ENCODE results near the gene PCBP1.

The PCBP1 gene

GRCh38 chr2:70061317-70061716, 26.0 kb upstream of the PCBP1 start:
- DNase-seq (ENCODE audit: insufficient read length, low spot score) = no peak
- FAIRE-seq = no peak
- TF ChIP-seq CTCF (IDR thresholded peaks at IDR 0.05; ENCODE audit: insufficient read depth, missing control alignments) = no peak

GRCh38 chr2:70062270-70062669, 25.0 kb upstream of the PCBP1 start:
- FAIRE-seq = no peak
- TF ChIP-seq CTCF (IDR thresholded peaks at IDR 0.05; ENCODE audit: insufficient read depth, missing control alignments) = no peak
- no peak for DNase-seq (ENCODE audit: insufficient read length, low spot score)

- no peak for DNase-seq (ENCODE audit: insufficient read length, low spot score)
- no peak for FAIRE-seq
- no peak for TF ChIP-seq CTCF (IDR thresholded peaks at IDR 0.05; ENCODE audit: insufficient read depth, missing control alignments)
These were observed 19.2 kb upstream of the PCBP1 start for GRCh38 chr2:70068119-70068518.

- TF ChIP-seq CTCF (IDR thresholded peaks at IDR 0.05; ENCODE audit: insufficient read depth, missing control alignments) = no peak
- no peak for DNase-seq (ENCODE audit: insufficient read length, low spot score)
- FAIRE-seq = no peak
These were observed 18.2 kb upstream of the PCBP1 start for GRCh38 chr2:70069049-70069448.

GRCh38 chr2:70070542-70071268, 16.6 kb upstream of the PCBP1 start:
- TF ChIP-seq CTCF (IDR thresholded peaks at IDR 0.05; ENCODE audit: insufficient read depth, missing control alignments) = peak; percentile 75
- no peak for FAIRE-seq
- peak; percentile 72 for DNase-seq (ENCODE audit: insufficient read length, low spot score)

GRCh38 chr2:70073493-70073892, 13.8 kb upstream of the PCBP1 start:
- no peak for FAIRE-seq
- no peak for TF ChIP-seq CTCF (IDR thresholded peaks at IDR 0.05; ENCODE audit: insufficient read depth, missing control alignments)

GRCh38 chr2:70078384-70078783, 8.9 kb upstream of the PCBP1 start:
- DNase-seq (ENCODE audit: insufficient read length, low spot score) (no peak), FAIRE-seq (no peak)
- TF ChIP-seq CTCF (IDR thresholded peaks at IDR 0.05; ENCODE audit: insufficient read depth, missing control alignments) = no peak

More at GRCh38 chr2:70073493-70073892, 13.8 kb upstream of the PCBP1 start:
- DNase-seq (ENCODE audit: insufficient read length, low spot score) = no peak
